IPS DF 4.7 (cell line): ENCODE data around the gene SSTR4.
"Not testable (repeated sequence)": the region's sequence is repeated elsewhere in the genome, so short reads cannot be mapped to it uniquely, and the experiment has no call there.

Experiments used
- DNase-seq: peaks from one replicate; pipeline ENCODE4 v3.0.0-alpha.2; 2013; ENCODE audit warnings: low spot score; ENCODE audit errors: extremely low read depth

The SSTR4 gene

GRCh38 chr20:23034721-23035671 is at the start of gene SSTR4:
SSTR4 (plus strand) TSS chr20:23035312; CDS start chr20:23035484, 172 bp downstream.
- no peak for DNase-seq

GRCh38 chr20:22986601-22987000 is 48.5 kb upstream of the SSTR4 start:
- DNase-seq, result no peak

- not testable (repeated sequence) for DNase-seq
Measured at GRCh38 chr20:22991424-22991823, 43.7 kb upstream of the SSTR4 start.

- no peak for DNase-seq
Measured at GRCh38 chr20:22993823-22994222, 41.3 kb upstream of the SSTR4 start.

- no peak for DNase-seq
Measured at GRCh38 chr20:22995923-22996322, 39.2 kb upstream of the SSTR4 start.

GRCh38 chr20:22998476-22998875 is 36.6 kb upstream of the SSTR4 start:
- no peak for DNase-seq

- no peak for DNase-seq
Measured at GRCh38 chr20:22999756-23000155, 35.4 kb upstream of the SSTR4 start.

GRCh38 chr20:23000232-23000947 is 34.7 kb upstream of the SSTR4 start:
- DNase-seq, result no peak

- no peak for DNase-seq
Measured at GRCh38 chr20:23002276-23002675, 32.8 kb upstream of the SSTR4 start.

GRCh38 chr20:23003077-23003635 is 32.0 kb upstream of the SSTR4 start:
- DNase-seq, result no peak

GRCh38 chr20:23003881-23004460 is 31.1 kb upstream of the SSTR4 start:
- DNase-seq, result no peak

- no peak for DNase-seq
Measured at GRCh38 chr20:23005776-23006175, 29.3 kb upstream of the SSTR4 start.

- DNase-seq, result no peak
Measured at GRCh38 chr20:23007462-23007861, 27.6 kb upstream of the SSTR4 start.

- no peak for DNase-seq
Measured at GRCh38 chr20:23007886-23008655, 27.0 kb upstream of the SSTR4 start.

GRCh38 chr20:23008667-23009066 is 26.4 kb upstream of the SSTR4 start:
- no peak for DNase-seq

- DNase-seq, result no peak
Measured at GRCh38 chr20:23009636-23010035, 25.5 kb upstream of the SSTR4 start.

GRCh38 chr20:23010096-23010495 is 25.0 kb upstream of the SSTR4 start:
- no peak for DNase-seq

GRCh38 chr20:23011008-23011721 is 23.9 kb upstream of the SSTR4 start:
- no peak for DNase-seq

- DNase-seq, result no peak
Measured at GRCh38 chr20:23013429-23013828, 21.7 kb upstream of the SSTR4 start.

GRCh38 chr20:23017516-23017915 is 17.6 kb upstream of the SSTR4 start:
- no peak for DNase-seq
